HS-5 (cell line): ENCODE measurements around the gene ACOX2.

ENCODE experiments used
- DNase-seq: peaks from one replicate; pipeline ENCODE4 v3.0.0-alpha.2; 2012; ENCODE audit warnings: low read depth

The ACOX2 gene

GRCh38 chr3:58508437-58508836, 28.6 kb downstream of the ACOX2 start:
- no peak for DNase-seq

- no peak for DNase-seq
Observed at GRCh38 chr3:58507356-58508078, 29.5 kb downstream of the ACOX2 start.

GRCh38 chr3:58502872-58503271, 34.1 kb downstream of the ACOX2 start:
- no peak for DNase-seq

- DNase-seq = no peak
Observed at GRCh38 chr3:58497097-58497496, 39.9 kb downstream of the ACOX2 start.

- no peak for DNase-seq
Observed at GRCh38 chr3:58496206-58496857, 40.7 kb downstream of the ACOX2 start.

GRCh38 chr3:58495101-58495500, 41.9 kb downstream of the ACOX2 start:
- DNase-seq = no peak

- DNase-seq = no peak
Observed at GRCh38 chr3:58494107-58494506, 42.9 kb downstream of the ACOX2 start.

GRCh38 chr3:58492494-58492905, 44.5 kb downstream of the ACOX2 start:
- no peak for DNase-seq

GRCh38 chr3:58491506-58492402, 45.2 kb downstream of the ACOX2 start, which contains the start of gene KCTD6:
KCTD6 (plus strand) TSS chr3:58492096; CDS start chr3:58498756, 6,660 bp downstream.
- peak; percentile 58 for DNase-seq

- no peak for DNase-seq
Observed at GRCh38 chr3:58490860-58491501, 46.0 kb downstream of the ACOX2 start.

- DNase-seq = no peak
Observed at GRCh38 chr3:58488967-58489366, 48.0 kb downstream of the ACOX2 start.

- DNase-seq = no peak
Observed at GRCh38 chr3:58487140-58487886, 49.7 kb downstream of the ACOX2 start.

- no peak for DNase-seq
Observed at GRCh38 chr3:58485801-58486435, 51.1 kb downstream of the ACOX2 start.

- no peak for DNase-seq
Observed at GRCh38 chr3:58484722-58485069, 52.3 kb downstream of the ACOX2 start.

- DNase-seq = no peak
Observed at GRCh38 chr3:58484045-58484721, 52.8 kb downstream of the ACOX2 start.

- no peak for DNase-seq
Observed at GRCh38 chr3:58482917-58483636, 53.9 kb downstream of the ACOX2 start.

GRCh38 chr3:58480309-58480708, 56.7 kb downstream of the ACOX2 start:
- DNase-seq = no peak

GRCh38 chr3:58478781-58479180, 58.2 kb downstream of the ACOX2 start:
- no peak for DNase-seq

GRCh38 chr3:58474967-58475578, 61.9 kb downstream of the ACOX2 start:
- DNase-seq = no peak
